ENCODE results near the gene AFAP1L1.

The AFAP1L1 gene

GRCh38 chr5:149355688-149356087 lies 84.0 kb downstream of the AFAP1L1 start:
- DNase-seq: no peak

GRCh38 chr5:149356391-149356790 lies 84.7 kb downstream of the AFAP1L1 start:
- DNase-seq: no peak

GRCh38 chr5:149357370-149358293 lies 86.0 kb downstream of the AFAP1L1 start, which contains the start of gene PCYOX1L:
Gene PCYOX1L (plus strand): TSS chr5:149358046. CDS start chr5:149358069, 23 bp downstream.
- peak; percentile 99 for DNase-seq

GRCh38 chr5:149358294-149358651 lies 86.6 kb downstream of the AFAP1L1 start:
- peak; percentile 73 for DNase-seq

GRCh38 chr5:149358868-149359495 lies 87.3 kb downstream of the AFAP1L1 start:
- no peak for DNase-seq

- peak; percentile 20 for DNase-seq
Observed at GRCh38 chr5:149360272-149360671, 88.6 kb downstream of the AFAP1L1 start.

DNA sequence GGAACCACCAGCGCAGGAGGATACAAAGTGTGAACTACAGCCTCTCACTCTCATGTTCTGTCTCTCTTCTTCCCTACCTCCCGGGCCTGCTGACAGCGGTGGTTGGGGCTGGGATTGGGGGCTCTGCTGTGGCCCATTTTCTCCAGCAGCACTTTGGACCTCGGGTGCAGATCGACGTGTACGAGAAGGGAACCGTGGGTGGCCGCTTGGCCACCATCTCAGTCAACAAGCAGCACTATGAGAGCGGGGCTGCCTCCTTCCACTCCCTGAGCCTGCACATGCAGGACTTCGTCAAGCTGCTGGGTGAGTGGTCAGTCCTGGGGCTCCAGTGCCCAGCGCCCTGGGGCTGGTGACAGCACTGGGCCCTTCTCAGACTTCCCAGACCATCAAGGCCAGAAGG lies 90.9 kb downstream of the AFAP1L1 start:
- DNase-seq: no peak

GRCh38 chr5:149363358-149363757 lies 91.7 kb downstream of the AFAP1L1 start:
- peak; percentile 68 for DNase-seq

DNA sequence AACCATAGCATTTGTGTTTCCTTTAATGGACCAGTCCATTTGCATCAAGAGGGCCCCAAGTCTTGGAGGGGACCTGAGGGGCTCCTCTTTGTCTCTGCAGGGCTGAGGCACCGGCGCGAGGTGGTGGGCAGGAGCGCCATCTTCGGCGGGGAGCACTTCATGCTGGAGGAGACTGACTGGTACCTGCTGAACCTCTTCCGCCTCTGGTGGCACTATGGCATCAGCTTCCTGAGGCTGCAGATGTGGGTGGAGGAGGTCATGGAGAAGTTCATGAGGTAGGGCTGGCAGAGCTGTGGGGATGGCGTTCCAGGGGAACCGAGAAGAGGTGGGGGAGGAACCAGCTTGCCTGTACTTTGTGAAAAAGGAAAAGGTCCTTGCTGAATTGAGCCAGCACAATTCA lies 92.3 kb downstream of the AFAP1L1 start:
- no peak for DNase-seq

GRCh38 chr5:149364719-149365118 lies 93.1 kb downstream of the AFAP1L1 start:
- DNase-seq: no peak

DNA sequence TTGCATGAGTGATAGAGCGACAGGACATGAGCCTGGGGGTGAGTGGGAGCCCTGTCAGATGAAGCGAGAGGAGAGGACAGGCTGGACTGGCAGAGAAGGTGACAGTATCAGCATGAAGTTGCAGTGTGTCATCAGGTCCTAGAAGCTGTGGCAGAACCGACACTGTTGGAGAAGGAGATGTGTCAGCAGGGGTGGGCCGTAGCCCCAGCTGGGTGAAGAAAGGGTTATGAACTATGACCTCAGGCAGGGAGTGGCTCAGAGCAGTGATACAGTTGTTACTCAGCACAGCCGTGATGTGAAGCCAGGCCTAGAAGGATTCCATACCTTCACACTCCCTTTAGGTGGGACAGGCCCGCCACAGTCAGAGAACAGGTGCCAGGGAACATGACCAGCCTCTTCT lies 93.8 kb downstream of the AFAP1L1 start:
- DNase-seq: no peak

DNA sequence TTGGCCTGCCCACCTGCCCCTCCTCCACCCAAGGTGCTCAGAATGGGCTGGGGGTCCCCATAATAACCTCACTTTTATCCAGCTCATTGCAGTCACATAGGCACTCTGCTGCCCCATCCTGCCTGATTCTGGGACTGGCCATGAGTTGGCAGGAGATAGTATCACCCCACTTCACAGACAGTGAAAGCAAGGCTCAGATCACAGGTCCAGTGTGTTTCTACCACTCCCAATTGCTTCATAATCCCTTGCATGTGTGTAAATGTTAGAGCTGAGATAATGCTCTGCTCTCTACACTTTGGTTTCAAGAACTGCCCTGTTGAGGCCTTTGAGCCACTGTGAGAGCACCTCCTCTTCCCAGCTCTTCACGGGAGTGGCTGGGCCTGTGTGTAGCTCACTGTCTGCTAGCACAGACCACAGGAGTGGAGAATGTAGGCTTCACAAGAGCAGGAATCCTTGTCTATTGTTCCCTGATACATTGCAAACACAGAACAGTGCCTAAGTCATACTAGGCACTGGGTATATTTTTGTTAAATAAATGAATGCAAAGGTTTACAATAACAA lies 94.6 kb downstream of the AFAP1L1 start:
- DNase-seq: peak; percentile 45

GRCh38 chr5:149367249-149367971 lies 95.8 kb downstream of the AFAP1L1 start:
- peak; percentile 90 for DNase-seq

- DNase-seq: no peak
Observed at GRCh38 chr5:149367972-149368645, 96.5 kb downstream of the AFAP1L1 start.

GRCh38 chr5:149370878-149371277 lies 99.2 kb downstream of the AFAP1L1 start:
- no peak for DNase-seq

- peak; percentile 80 for DNase-seq
Observed at GRCh38 chr5:149371296-149371962, 99.8 kb downstream of the AFAP1L1 start.

- no peak for DNase-seq
Observed at GRCh38 chr5:149372076-149372795, 100.6 kb downstream of the AFAP1L1 start.

GRCh38 chr5:149372932-149373331 lies 101.3 kb downstream of the AFAP1L1 start:
- DNase-seq: no peak

DNA sequence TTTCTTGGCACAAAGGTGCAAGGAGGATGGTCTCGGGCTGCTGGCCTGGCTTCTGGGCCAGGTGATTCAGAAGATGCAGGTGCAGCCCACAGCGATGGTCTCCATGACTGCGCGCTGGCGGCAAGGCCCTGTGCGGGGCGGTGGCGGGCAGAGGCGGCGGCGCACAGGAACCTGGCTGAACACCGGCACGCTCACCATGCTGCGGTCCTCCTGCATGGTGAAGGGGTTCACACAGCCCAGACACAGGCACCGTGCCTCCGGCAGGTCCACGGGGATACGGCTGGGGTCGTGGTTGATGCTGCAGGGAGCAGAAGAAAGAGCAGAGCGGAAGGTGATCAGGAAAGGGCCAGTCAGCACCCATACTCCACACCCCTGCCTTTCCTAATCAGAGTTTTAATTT lies 102.6 kb downstream of the AFAP1L1 start:
- no peak for DNase-seq

DNA sequence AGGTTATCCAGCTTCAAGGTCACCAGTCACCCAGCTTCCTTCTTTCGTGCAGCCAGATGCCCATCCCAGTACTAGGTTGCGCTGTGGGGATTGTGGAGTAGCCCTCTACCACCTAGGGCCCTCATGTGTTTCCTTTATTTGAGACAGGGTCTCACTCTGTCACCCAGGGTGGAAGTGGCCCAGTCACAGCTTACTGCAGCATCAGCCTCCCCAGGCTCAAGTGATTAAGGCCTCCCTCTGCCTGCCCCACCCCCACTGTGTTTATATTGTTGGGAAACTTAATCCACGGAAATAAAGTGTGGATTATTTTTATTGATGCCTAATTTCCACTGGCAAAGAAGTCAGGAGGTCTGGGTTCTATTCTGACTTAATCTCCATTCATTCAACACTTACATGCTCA lies 103.1 kb downstream of the AFAP1L1 start:
- no peak for DNase-seq

DNA sequence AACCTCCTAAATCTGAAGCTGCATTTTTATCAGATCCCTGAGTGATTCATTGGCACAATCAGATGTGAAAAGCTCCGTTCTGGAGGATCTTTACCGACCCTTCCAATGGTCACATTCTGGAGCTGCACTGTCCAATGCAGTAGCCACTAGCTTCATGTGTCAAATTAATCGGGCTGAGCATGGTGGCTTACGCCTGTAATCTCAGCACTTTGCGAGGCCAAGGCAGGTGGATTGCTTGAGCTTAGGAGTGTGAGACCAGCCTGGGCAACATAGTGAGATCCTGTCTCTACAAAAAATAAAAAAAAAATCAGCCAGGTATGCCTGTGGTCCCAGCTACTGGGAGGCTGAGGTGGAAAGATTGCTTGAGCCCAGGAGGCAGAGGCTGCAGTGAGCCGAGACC lies 103.8 kb downstream of the AFAP1L1 start:
- no peak for DNase-seq
